T-helper 1 cell treated with Interleukin-12 subunit alpha and Interleukin-12 subunit beta and Interleukin-4 antibody, amounts not matched to agents 30 ng/mL and 1 ng/mL, for 36 hours (primary cell): ENCODE data around the gene CXCL10. TPM values are rescaled to one million over a fixed set of nuclear protein-coding genes. Genes with fewer than 3 reads are reported as not detected.

Source experiments
- intact Hi-C: fragments of 100-400 bp; cut with micrococcal nuclease; formaldehyde crosslinking; loops from one replicate; pipeline ENCODE4 v1.15.1; 2024
- total RNA-seq: library from RNA; stranded (reverse); gene quantifications from 2 replicates; pipeline ENCODE4 v1.2.3, GENCODE V29; 2022

The CXCL10 gene
- total RNA-seq, 1 donor from 2014 or later = 10.5 TPM

- intact Hi-C loops = loop anchor here (10.0 kb wide), 1 partner anchor 377 kb away; no protein-coding TSS in a partner anchor
These were observed 25.4 kb downstream of the CXCL10 start for GRCh38 chr4:75997946-75998345.

- intact Hi-C loops = loop anchor here (10.0 kb wide), 1 partner anchor 378 kb away; no protein-coding TSS in a partner anchor
These were observed 26.2 kb downstream of the CXCL10 start for GRCh38 chr4:75997081-75997480.

- intact Hi-C loops = loop anchor here (1.0 to 10.0 kb wide), 5 partner anchors 72 to 510 kb away; partner anchors contain the start of gene NUP54
These were observed 27.6 kb downstream of the CXCL10 start for GRCh38 chr4:75995727-75996126.

GRCh38 chr4:75992462-75992861 is 30.8 kb downstream of the CXCL10 start:
- intact Hi-C loops = loop anchor here (5.0 to 10.0 kb wide), 3 partner anchors 320 to 382 kb away; partner anchors contain the start of genes CDKL2 and G3BP2

- intact Hi-C loops = loop anchor here (1.0 to 10.0 kb wide), 13 partner anchors 33 to 1873 kb away; partner anchors contain the start of genes CCNG2, CDKL2, CXCL10 and G3BP2
These were observed 33.3 kb downstream of the CXCL10 start for GRCh38 chr4:75989846-75990528.

GRCh38 chr4:75985116-75985515 is 38.2 kb downstream of the CXCL10 start:
- intact Hi-C loops = no loop called here

- intact Hi-C loops = no loop called here
These were observed 42.7 kb downstream of the CXCL10 start for GRCh38 chr4:75980576-75980975.

- intact Hi-C loops = no loop called here
These were observed 47.1 kb downstream of the CXCL10 start for GRCh38 chr4:75976177-75976576.

GRCh38 chr4:75973766-75974165 is 49.5 kb downstream of the CXCL10 start:
- intact Hi-C loops = no loop called here

Other genes starting within 250 kb of the CXCL10 start
- not detected in 2 replicates for gene PPEF2, start 121.0 kb downstream of the CXCL10 start, total RNA-seq
- gene NAAA, start 82.5 kb downstream of the CXCL10 start, total RNA-seq = 28.4 and 29.4 TPM in 2 replicates
- gene SDAD1, start 32.6 kb downstream of the CXCL10 start, total RNA-seq = 58.7 and 59.9 TPM in 2 replicates
- 0.12 and 0.17 TPM in 2 replicates for gene CXCL9, start 16.0 kb downstream of the CXCL10 start, total RNA-seq
- gene CXCL11, start 12.6 kb upstream of the CXCL10 start, total RNA-seq = 0.12 and 0.46 TPM in 2 replicates
- not detected in 2 replicates for gene ART3, start 51.2 kb upstream of the CXCL10 start, total RNA-seq
- 57.2 and 62.7 TPM in 2 replicates for gene NUP54, start 124.9 kb upstream of the CXCL10 start, total RNA-seq
- 9.4 and 11.2 TPM in 2 replicates for gene SCARB2, start 190.3 kb upstream of the CXCL10 start, total RNA-seq
- not detected in 2 replicates for gene FAM47E, start 228.2 kb upstream of the CXCL10 start, total RNA-seq